GM18520 (cell line): Measurements from ENCODE around the gene ELK3.

Source experiments
- ATAC-seq: cut with Tn5 transposase; IDR thresholded peaks from one replicate; pipeline ENCODE4 v1.9.1; 2021; ENCODE audit not compliant: unreplicated experiment

Gene ELK3

DNA sequence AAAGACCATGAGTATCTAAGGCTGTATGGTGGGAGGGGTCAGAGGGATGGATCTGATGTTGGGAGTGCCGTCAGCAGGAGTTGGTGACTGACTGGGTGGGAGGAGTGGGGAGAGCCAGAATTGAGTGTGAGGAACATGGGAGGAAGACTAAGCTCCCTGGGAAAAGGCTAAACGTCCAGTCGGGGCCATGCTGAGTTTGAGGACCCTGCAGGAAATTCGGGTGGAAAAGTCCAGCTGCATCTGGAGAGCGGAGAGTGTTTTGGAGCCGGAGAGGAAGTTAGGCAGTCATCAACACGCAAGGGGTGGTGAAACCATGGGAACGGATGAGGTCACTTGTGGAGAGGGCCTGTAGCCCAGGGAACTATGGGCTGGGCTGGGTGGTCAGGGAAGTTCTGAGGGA, 60.9 kb downstream of the ELK3 start:
- ATAC-seq: no peak

DNA sequence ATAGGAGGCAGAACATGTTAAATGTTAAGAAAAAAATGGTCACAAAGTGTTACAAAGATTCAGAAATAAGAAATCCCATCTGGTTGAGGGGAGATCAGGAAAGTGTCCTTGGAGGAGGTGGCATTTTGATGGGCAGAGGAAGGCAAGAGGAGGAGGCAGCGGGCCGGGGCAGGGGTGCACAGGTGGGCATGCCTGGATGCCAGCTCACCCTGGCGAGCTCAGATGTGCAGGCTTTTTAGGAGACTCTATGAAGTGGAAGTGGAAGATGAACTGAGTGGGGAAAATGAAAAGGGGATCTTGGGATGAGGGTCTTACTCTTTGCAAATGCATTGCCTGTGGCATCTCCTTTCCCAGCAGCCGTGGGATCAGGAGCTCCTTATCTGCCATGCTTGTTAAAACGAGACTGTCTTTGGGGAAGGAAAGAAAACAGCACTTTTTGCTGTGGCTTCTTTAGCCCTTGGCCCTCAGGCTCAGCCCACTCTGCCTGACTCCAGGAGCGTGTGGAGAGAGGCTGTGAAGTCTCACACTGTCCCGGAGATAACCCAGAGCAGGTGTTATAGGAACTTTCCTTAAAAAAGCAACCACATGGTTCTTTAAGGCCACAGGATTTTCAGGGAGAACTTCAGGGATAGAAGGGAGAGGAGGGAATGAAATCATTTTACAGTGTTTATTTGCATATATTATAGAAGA, 62.6 kb downstream of the ELK3 start:
- no peak for ATAC-seq

GRCh38 chr12:96257550-96258103, 63.5 kb downstream of the ELK3 start:
- no peak for ATAC-seq

DNA sequence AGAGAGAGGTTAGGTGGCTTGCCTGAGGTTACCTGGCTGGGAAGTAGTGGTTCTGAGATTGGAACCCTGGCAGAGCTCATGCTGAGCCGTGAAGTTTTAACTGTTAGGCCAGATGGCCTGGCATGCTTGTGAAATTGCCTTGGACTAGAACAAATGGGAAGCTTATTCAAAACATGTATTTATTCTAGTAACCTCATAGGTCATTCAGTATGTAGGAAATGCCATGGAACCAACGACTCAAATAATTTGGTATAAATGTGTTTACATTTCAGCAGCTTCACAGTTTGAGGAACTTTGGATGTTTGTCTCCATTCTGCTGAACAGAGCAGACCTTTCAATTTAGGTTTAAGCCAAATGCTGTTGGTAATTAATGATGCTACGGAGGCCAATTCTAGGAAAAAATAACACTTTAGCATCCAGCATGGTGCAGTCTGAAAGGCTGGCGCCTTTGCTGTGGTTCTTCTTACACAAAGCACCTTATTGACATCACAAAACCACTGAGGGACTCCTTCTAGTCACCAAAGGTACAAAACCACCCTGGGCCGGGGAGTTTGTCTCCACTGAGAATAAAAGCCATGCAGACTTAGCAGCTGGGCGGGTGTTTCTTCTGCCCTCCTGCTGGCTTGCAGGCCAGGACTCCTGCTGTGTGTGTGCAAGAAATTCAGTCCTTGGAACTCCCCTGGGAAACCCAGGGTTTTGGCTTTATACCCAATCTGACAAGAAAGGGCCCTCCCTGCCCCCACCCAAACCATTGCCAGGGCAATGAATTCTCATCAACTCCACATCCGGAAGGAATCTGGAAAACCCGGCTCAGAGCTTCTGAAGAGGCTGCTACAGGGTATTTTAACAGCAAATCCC, 64.2 kb downstream of the ELK3 start:
- no peak for ATAC-seq

- ATAC-seq: no peak
These were observed 66.1 kb downstream of the ELK3 start for GRCh38 chr12:96260231-96260630.

- no peak for ATAC-seq
These were observed 66.5 kb downstream of the ELK3 start for GRCh38 chr12:96260644-96261043.

DNA sequence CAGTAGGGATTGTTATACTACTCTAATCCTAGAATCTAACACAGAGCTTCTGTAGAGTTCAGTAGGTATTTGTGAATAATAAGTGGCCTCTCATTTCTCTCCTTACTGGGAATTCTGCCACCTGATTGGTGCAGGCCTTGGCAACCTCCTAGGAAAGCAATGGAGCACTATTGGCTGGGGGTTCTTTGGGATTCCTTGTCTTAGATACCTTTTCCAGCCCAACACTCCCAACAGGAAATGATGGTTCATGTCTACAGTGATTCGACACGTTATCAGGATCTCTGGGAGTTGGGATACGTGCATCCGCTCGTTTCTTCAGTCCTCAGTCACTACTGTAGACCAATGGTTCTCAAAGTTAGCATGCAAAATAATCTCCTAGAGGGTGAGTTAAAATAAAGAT, 67.4 kb downstream of the ELK3 start:
- no peak for ATAC-seq

DNA sequence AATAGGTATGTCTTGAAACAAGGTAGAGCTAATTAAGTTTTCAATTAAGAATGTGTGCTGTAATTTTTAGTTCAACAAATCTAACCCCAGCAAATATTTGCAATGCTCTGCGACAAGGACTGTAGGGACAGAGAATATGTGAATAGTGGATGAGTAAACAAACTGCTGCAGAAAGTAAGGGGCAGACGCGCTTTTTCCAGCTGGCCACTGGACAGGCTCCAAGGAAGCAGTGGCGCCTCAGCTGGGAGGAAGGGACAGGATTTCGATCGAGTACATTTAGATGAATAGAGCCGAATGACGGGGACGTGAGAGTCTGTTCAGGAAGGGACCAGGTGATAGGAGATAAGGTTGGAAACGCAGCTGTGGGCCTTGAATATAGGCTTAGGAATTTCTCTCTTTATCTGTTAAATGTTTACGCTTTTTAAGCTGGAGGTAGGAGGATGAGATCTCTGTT, 69.3 kb downstream of the ELK3 start:
- no peak for ATAC-seq

DNA sequence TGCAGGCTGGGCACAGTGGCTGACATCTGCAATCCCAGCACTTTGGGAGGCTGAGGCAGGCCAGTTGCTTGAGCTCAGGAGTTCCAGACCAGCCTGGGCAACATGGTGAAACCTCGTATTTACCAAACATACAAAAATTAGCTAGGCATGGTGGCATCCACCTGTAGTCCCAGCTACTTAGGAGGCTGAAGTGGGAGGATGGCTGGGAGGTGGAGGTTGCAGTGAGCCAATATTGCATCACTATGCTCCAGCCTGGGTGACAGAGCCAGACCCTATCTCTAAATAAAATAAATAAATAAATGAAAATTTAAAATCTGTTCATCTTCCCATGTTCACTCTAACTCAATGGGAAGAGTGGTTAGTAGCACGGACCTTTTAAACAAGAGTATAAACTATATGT, 71.2 kb downstream of the ELK3 start:
- ATAC-seq: no peak

- no peak for ATAC-seq
These were observed 71.7 kb downstream of the ELK3 start for GRCh38 chr12:96265836-96266235.

DNA sequence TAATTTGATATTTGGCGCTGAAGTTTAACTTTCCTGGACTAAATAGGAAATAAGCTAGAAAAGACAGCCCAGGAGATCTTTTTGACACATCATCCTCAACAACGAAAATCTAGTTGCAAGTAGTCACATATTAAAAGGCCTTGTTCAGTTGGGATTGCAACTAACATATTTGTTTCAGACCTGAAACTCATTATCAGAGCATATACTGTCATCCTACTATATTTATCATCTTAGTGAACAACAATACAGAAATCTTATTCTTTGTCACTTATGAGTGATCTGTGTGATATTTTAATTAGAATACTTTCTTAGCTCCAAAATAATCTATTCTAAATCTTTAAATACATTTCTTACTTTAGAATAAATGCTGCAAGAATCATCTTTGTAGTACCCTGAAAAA, 72.1 kb downstream of the ELK3 start:
- no peak for ATAC-seq

- no peak for ATAC-seq
These were observed 77.5 kb downstream of the ELK3 start for GRCh38 chr12:96271469-96272199.

GRCh38 chr12:96274331-96274730, 80.2 kb downstream of the ELK3 start:
- ATAC-seq: no peak

DNA sequence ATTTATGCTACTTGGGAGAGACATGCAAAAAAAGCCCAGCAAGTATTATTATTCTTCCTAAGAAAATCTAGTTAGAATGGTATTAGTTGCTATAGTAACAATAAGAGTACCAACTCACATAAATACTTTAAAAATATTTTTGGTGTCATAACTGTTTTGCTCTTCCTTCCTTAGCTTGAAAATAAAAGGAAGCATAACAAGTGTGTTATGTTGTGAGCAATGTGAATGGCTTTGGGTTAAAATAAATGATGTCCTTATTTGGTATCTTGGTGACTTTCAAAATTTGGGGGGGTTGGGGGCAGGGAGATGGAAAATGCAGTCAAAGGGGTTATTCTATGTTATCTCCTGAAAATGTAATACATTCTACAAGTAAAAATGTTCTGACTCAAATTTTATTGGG, 91.0 kb downstream of the ELK3 start:
- no peak for ATAC-seq

DNA sequence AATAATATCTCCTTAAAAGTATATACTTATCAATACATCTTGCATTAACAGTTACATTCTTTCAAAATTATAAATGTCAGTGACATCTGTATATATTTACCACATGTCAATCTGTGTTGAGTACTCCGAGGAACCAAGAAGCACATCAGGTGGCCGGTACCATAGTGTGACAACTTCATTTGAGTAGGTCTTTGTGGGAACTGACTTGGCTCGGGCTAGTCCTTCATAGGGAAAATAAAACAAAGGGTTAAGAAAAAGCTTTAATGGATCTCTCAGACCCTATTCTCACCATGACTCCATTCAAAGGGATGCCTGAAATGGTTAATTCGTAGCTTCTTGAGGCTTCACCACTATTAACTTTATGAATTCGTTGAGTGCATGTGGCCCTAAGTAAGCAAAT, 94.9 kb downstream of the ELK3 start:
- no peak for ATAC-seq

DNA sequence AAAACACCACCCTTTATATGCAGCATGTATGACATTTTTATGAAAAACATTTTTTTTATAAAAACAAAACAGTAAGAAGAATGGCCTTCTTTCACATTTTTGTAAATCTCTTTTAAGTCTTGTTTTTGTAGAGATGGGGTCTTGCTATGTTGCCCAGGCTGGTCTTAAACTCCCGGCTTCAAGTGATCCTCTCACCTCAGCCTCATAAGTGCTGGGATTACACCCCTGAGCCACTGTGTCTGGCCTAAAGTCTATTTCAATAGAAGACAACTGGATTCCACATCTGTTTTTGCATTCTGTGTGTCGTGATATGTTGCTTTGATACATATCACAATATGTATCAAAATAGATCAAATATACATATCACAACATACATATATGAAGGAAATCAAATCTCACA, 98.9 kb downstream of the ELK3 start:
- ATAC-seq: no peak

GRCh38 chr12:96294831-96295230, 100.7 kb downstream of the ELK3 start:
- no peak for ATAC-seq

DNA sequence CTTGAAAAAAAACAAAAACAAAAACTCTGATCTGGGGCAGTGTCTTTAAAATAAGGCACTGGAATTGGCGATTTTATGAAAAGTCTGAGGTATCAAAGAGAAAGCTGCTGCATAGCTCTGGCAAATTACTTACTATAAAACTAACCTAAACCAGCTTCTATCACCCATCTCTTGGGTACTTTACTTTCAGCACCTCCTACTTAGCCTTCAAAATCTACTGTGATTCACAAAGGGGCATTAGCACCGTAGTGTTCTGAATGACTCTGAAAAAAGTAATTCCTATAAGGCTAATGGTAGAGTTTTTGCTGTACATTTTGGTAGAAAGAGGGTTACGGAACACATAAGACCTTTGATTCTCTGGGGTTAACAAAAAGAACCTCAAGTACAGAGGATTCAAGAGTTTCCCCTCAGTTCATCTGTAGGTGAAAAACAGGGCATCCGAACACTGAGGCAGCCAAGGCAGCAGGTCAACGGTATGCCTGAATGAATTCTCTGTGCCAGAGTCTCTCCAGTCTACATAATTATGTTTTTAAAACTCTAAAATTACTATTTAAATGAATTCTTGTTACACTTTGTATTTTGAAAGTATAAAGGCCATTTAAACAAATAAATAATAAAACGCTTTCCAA, 101.5 kb downstream of the ELK3 start:
- ATAC-seq: no peak

DNA sequence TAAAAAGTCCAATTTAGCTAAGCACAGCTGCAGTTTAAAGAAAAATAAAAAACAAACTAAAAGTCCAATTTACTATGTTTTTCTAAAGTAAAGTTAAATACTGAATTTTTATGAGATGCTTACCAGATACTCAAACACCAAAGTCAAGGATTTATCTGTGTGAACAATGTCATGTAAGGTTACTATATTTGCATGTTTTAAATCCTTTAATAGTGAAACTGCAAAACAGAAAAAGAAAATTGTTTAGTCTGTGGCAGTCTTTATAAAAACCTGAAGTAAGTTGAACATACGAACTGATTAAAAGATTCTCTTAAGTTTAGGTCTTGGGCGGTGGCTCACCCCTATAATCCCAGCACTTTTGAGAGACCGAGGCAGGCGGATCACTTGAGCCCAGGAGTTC, 103.3 kb downstream of the ELK3 start:
- no peak for ATAC-seq

- ATAC-seq: no peak
These were observed 105.9 kb downstream of the ELK3 start for GRCh38 chr12:96300064-96300463.

DNA sequence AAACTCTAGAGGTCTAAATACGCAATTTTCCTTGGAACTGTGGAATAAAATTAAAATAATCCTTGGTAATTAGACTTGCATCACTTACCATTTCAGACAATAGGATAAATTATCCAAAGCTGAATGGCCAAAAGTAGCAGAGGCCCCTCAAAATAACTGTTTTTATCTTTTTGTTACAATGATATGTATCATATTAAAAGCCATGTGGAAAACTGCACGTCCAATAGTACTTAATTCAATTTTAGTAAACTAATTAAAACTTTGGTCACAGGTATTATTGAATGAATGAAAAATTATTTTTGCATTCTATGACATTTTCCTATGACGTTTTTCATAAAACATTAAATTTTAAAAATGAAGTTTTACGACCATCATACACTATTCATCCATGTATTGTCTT, 107.6 kb downstream of the ELK3 start:
- ATAC-seq: no peak
